HG03095 (cell line): ENCODE measurements around the gene PTPRQ.

Source experiments
- ATAC-seq: cut with Tn5 transposase; IDR thresholded peaks from one replicate; pipeline ENCODE4 v1.9.1; 2021; ENCODE audit warnings: moderate library complexity; ENCODE audit not compliant: unreplicated experiment

The PTPRQ gene

DNA sequence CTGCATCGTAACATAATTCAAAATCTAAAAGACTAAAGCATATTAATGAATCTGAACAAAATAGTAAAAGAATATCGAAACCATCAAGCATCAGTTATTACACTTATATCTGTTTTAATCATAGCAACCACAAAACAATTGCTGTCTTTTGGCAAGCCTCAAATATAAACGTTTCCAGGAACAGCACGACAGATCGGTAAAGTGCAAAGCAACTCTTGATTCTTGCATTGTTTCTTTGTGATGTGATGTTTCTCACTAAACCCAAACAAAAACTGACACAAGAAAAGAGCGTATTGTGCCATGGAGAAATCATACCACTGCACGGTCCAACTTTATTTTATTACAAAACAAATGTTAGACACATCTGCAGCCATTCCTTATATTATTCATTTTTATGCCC lies 254.2 kb downstream of the PTPRQ start:
- ATAC-seq = no peak

DNA sequence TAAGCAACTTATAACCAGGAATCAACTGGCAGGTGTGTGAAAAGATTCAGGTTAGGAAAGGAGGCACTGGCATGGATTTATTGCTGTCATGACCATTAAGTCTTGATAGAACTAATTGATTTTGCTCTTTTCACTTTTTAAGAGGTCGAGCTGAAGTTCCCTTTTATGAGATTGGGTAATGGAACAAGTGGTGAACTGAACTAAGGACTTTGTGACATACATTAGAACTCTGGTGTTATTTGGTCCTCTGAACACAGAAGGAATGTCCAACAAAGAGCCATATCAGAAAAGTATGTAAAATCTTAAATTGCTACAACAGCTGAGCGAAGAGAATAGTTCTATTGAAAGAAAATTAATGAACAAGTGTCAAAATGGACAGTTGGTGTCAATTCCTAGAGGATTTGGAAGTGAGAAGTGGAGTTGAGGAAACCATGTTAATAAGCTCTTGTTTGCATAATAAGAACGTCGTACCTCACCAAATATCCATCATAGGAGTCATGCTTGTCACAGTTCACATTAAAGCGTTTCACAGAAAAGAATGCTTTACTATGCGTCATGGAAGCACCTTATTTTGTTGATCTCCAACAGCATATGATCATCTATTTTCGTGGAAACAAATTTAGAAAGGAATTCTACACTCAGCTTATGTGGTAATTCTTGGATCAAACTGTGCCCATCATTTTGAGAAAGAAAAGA lies 255.0 kb downstream of the PTPRQ start:
- ATAC-seq = no peak

DNA sequence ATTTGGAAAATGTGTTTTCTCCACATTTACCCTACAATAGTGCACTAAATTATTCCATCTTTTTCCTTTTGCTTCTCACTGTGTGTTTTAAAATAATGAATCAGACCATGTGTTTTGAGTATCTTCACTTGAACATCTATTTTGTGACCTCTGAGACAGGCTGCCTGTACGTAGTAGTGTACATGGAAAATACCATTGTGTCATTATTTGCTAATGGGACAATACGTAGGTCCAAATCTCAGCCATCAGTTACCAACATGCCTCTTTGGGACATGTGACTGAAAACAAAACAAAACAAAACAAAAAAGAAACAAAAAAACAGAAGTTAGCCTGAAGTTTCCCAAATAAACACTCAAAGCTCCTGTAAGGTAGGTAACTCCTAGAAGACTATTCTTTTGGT lies 256.3 kb downstream of the PTPRQ start:
- no peak for ATAC-seq

DNA sequence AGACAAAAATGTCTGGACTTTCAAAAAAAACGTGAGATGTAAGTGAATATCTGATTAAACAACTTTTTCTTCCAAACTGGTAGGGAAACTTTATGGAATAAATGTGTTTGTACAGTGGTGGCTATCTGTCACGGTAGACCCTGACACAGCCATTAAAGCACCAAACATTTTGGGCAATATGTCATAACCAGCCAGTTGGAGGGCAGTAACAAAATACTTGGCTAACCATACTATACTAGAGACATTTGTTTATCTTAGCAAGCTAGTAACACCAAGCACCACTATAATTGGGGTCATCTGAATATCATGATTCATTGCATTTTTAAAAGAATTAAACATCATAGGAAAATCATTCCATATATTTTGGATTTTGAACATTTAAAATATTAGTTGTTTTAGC lies 257.4 kb downstream of the PTPRQ start:
- no peak for ATAC-seq

DNA sequence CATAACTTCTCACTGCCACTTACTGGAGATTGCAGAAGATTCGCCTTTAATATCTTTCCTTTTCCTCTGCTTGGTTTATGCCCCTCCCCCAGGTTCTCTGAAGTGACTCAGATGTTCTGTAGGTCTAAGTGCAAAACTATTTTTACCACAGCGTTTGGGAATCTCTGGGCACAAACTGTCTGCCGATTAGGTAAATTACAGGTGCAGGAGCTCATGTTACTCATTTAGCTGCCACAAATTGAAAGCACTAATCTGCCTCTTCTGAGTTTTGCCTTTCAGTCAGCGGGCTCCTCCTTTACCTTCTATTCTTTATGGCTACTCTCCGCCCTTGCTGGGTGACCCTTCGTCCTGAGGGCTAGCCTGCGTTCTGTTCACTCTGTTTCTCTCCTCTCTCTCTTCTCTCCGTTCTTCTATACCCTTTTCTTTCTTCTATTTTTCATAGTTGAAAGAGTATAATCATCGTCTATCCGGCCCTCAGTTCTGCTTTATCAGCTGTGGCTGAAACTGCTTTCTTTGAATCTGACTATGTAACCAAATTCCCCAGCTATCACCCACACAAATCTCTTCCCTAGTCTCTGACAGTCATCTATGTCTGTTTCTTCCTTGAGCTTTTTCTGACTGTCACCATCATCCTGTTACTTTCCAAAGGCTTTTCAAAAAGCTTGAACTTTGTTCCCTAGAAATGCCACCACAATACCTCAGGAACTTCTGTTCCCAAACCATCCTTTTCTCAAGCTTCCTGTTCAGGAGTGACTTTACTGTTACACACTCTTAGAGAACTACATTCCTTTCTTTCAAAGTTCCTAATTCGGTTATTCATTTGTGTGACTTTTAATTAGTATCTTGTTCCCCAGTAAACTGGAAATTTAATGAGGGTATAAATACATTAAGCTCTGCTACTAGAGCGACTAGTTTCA lies 259.1 kb downstream of the PTPRQ start:
- ATAC-seq = peak; percentile 93

DNA sequence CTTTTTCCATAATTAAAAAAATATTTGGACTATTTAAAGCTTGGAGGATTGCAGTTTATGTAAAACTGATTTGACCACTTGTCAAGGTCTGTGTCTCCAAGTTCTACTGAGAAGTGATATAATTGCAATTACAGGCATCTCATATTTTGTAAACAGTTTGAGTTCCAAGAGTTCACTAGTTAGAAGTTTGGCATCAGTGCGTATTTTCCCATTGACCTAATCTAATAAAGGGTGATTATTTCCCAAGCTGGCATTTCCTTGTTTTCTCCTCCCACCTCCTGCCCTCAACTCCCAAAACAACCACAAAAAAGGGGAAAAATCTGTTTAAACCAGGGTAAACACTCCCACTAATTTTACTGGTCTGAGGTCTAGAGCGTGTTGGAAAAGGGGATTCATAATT lies 260.4 kb downstream of the PTPRQ start:
- no peak for ATAC-seq

DNA sequence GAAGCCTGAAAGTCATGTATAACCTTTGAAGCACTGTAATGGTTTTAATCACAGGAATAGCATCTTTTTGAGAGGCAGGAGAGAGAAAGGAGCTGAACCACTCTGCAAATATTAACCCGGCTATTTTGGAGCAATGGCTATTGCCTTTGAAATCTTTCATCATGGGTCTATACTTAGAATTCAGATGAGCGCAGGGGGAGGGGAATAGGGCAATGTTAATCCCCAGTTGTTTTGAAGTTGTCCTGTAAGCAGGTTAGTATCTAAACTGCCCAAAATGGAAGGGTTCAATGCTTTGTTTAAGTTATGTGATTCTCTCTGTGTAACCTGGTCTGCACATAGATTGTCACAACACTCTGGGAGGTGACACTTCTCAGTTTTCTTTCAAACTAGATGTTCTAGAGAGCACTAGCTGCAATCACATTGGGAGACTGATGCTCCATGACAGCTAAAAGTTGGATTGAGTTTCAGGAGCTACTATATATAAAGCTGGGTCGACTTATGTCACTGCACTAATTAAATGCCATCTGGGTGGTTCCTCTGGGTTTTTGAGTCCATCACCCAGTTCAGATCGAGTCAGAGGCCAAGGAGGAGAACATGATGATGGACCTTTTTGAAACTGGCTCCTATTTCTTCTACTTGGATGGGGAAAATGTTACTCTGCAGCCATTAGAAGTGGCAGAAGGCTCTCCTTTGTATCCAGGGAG lies 263.2 kb downstream of the PTPRQ start, which contains the start of gene MYF6:
Gene MYF6, plus strand, starts transcription at position 509 of the 704 bp plus-strand sequence. Its CDS starts 86 bp downstream, at position 595.
- ATAC-seq = no peak

DNA sequence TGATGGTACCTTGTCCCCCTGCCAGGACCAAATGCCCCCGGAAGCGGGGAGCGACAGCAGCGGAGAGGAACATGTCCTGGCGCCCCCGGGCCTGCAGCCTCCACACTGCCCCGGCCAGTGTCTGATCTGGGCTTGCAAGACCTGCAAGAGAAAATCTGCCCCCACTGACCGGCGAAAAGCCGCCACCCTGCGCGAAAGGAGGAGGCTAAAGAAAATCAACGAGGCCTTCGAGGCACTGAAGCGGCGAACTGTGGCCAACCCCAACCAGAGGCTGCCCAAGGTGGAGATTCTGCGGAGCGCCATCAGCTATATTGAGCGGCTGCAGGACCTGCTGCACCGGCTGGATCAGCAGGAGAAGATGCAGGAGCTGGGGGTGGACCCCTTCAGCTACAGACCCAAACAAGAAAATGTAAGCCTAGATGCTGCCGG lies 263.8 kb downstream of the PTPRQ start:
- no peak for ATAC-seq

DNA sequence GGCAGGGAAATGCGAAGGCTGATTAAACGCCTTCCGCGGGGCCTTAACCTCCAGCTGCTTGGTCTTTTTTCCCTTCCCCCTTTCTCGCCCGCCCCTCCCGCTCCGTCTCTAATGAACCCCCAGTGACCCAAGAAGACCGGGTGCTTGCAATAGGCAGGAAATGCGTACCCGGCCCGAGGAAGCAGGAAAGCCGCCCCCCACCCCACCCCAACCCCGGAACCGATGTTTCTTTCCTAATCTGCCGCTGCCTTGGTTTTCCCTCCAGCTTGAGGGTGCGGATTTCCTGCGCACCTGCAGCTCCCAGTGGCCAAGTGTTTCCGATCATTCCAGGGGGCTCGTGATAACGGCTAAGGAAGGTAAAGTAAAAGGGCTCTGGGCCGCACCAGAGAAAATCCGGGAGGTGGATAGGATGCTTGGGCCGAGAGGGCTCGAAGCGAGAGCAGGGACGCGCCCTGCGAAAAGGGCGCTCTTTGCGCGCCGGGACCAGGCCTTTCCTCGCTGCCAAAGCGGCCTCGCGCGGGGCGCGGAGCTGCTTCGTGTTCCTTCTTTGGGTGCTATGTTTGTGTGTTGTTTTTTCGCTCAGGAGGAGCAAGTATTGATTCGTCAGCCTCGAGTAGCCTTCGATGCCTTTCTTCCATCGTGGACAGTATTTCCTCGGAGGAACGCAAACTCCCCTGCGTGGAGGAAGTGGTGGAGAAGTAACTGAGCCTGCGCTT lies 264.4 kb downstream of the PTPRQ start:
- ATAC-seq = no peak

DNA sequence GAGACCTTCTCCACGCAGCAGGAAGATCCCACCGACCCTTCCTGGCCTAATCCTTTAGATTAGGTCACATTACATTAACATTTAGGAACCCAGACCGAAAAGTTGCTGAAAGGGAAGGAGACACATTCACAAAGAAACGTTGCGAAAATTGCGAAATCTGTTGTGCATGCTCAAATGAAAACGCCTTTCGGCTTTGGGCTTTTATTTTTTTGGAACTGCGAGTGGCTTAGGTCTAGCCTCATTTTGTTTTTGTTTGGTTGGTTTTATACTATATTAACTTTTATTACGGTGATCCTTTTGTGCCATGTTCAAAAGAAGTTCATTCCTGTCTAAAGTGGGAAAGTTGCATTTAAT lies 264.9 kb downstream of the PTPRQ start:
- no peak for ATAC-seq

DNA sequence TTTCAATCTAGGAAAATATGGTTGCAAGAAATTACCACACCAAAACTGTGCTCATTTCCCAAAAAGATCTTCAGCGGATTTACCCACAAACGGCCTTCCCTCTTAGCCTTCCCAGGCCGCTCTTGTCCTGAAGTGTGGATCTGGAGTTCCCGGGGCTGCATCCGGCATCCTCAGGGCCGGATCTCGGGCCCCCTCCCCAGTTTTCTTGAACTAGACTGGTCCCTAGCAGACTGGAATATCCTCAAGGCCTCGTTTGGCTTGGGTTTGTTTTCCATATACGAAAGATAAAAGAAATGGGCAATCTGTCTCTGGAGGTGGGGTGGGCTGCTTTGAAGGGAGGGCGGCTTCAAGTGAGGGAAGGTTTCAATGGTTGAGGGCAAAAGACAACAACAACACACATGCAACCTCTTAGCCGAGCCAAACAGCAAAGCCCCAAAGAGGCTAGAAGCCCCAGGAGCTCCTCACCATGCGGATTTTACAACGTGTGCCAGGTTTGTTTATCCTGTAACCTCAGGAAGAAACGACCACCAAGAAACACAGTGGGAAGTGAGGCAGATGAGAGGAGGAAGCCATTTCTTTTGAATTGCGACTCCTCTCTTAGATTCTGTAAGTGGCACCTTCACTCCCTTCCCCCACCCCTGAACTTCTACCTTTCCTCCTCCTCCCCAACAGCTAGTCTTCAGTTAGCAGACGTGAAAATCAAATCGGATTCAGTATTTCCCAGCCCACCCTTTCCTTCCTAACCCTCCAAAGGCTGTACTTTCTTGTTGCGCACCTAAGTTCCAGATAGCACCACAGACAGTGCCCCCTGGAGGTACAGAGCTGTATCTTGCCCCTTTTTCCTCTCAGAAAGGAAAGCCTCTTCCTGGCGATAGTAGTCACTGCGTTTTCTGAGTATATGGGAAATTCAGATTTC lies 266.0 kb downstream of the PTPRQ start:
- no peak for ATAC-seq

DNA sequence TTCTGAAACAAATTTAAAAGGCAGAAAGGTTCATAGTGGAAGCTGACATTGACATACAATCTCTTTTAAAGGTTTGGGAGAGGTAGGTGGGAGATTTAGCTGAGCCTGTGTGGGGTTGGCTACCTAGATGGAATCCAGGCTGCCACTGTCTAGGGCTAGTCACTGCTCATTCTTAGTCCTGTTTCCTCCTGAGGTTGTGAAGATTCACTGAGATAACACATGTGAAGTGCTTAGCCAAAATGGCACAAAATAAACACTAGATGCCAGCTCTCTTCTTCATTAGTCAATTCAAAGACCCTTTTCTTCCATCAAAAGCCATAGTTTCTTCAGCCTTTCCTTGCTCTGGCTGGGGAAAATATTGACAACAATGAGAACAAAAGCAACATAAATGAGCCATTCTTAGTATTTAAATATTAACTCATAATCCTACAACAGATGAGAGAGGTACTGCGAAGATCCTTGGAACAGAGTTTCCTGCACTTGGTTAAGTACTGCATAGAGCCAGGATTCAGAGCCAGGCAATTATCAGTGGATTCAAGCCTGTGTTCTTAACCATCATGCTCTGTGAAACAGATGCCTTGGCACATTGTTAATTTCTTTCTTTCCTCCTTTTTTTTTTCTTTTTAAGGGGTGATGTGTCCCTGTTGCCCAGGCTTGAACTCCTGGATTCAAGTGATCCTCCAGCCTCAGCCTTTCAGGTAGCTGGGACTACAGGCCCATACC lies 266.9 kb downstream of the PTPRQ start:
- no peak for ATAC-seq

DNA sequence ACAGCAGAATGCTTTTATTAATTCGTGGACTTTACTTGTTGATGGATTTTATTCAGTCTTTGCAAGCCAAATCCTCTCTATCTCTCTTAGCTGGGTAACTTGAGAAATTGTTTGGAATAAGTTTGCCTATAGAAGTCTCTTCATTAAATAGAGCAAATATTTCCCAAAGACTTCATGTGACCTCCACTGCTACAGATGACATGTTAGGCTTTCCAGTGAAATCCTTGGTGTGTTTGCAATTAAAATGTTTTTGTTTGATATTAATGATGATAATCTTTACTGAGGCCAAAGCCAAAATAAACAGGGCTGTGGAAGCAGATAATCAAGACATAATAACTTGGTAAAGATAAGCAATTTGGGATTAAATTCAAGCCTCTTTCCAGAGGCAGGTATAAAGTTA lies 267.8 kb downstream of the PTPRQ start:
- ATAC-seq = no peak

DNA sequence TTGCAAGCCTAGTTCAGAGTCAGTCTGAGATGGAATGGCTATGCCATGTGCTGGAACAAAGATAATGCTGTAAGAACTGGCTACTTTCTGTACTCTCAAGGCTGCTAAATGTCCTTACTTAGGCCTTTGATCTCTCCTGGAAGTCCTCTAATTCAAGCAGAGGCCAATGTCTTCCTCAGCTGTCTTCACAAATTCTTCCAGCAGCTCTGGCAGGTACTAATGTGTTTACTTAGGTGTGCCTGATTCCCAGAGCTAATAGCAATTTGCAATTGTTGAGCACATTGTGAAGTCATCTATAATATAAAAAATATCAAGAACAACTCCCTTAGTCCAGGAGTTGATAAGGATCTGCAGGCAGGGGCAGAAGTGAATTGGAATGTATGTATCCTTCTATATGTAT lies 268.8 kb downstream of the PTPRQ start:
- ATAC-seq = no peak

DNA sequence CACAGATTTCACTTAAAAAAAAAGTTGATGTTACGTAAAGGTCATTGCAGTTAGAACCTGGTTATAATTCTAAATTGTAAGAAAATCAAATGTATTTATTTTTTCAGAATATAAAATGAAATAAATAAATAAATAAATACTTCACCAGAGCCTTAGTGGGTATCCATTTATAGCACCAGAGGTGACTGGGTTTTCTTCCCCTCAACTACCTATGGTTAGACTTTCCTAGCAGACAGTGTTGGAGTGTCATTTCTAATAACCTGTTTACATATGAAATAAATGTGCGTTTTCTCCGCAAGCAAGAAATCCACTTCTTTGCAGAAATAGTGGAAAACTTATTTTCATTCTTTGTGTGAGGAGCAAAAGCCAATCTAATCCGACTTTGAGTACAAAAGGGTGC lies 269.4 kb downstream of the PTPRQ start:
- no peak for ATAC-seq

DNA sequence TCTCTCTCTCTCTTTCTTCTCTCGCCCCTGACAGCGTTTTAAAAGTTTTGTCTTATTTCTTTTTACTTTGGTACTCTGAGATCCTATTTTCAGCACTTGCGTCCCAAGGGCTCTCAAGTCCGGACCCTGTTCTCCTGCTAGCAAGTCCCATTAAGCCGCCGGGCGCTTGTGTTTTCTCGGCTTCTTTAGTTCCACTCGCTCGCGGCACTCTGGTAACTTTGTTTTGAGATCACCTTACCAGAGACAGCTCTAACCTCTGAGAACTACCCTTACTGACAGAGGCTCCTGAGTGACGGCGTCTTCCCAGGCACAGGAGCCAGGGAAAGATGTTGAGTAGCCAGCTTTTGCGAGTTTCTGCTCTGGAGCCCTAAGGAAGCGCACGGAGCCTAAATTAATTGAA lies 270.0 kb downstream of the PTPRQ start:
- ATAC-seq = no peak

DNA sequence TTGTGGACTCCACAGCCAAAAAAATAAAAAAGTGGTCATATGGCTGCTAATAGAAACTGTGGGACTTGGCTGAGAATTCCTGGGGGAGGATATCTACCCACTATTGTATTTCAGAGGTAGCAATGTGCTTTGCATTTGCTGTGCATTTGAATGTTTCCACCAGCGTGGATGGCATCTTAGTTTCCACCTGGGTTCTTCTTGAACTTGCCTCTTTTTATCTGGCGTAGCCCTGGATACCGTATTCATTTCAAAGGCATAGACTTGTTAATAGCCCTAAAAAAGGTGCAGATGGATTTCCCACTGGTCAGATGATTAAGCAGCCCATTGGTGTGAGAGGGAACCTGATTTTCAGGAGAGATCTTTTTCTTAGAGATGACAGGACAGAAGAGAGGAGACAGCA lies 270.8 kb downstream of the PTPRQ start:
- ATAC-seq = no peak

DNA sequence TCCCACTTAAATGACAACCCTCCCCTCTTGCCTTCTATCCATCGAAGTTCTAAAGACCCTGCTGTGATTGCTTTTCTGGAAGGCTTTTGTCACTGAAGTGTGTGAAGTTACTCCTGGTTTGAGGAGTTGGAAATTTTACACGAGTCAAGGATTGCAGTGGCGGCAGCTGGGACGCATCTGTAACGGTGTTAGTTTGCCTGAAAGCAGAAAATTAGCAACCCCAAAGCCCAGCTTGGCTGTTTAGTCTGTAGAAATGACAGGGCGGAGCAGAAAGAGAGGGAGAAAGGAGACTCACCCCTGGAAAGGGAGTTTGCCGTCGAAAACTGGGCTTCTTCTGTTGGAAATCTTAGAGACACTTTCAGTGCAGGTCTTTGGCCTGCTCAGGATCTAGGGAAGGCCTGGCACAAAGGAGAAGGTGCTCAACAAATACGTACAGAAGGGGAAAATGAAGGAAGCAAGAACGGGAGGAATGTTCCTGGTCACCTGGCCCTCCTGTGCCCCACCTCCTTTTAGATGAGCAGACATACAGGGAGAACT lies 271.7 kb downstream of the PTPRQ start:
- ATAC-seq = no peak
